GM18498 (cell line): ENCODE measurements around the gene ARL13A.
A peak's percentile ranks its signal among the peaks of the same experiment; 100 is the strongest.
"Not testable (repeated sequence)": the region's sequence is repeated elsewhere in the genome, so short reads cannot be mapped to it uniquely, and the experiment has no call there.

Source experiments
- ATAC-seq: cut with Tn5 transposase; IDR thresholded peaks from one replicate; pipeline ENCODE4 v1.9.1; 2021; ENCODE audit warnings: mild to moderate bottlenecking, moderate library complexity; ENCODE audit not compliant: unreplicated experiment

Gene ARL13A

GRCh38 chrX:100969408-100969807 is at the start of gene ARL13A:
ARL13A (plus strand) TSS chrX:100969708; CDS start chrX:100973690, 3,982 bp downstream.
- no peak for ATAC-seq

- ATAC-seq = no peak
Observed at GRCh38 chrX:100924375-100924774, 45.1 kb upstream of the ARL13A start.

DNA sequence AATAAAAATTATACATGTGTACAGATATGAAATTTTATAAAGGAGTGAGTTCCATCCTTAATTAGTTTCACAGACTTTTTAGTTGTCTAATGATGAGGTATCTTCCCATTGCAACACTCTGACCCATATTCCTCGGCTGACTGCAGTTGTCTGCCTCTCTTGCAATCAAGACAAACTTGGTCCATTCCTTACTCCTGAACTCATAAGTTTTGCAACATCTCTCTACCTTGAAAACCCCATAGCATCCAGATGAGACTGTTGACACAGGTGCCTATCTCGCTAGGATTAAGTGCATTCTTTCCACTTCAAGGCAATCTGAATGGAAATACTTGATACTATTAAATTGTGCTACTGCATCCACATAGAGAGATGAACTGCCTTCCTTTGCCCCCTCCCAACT is 43.1 kb upstream of the ARL13A start:
- no peak for ATAC-seq

DNA sequence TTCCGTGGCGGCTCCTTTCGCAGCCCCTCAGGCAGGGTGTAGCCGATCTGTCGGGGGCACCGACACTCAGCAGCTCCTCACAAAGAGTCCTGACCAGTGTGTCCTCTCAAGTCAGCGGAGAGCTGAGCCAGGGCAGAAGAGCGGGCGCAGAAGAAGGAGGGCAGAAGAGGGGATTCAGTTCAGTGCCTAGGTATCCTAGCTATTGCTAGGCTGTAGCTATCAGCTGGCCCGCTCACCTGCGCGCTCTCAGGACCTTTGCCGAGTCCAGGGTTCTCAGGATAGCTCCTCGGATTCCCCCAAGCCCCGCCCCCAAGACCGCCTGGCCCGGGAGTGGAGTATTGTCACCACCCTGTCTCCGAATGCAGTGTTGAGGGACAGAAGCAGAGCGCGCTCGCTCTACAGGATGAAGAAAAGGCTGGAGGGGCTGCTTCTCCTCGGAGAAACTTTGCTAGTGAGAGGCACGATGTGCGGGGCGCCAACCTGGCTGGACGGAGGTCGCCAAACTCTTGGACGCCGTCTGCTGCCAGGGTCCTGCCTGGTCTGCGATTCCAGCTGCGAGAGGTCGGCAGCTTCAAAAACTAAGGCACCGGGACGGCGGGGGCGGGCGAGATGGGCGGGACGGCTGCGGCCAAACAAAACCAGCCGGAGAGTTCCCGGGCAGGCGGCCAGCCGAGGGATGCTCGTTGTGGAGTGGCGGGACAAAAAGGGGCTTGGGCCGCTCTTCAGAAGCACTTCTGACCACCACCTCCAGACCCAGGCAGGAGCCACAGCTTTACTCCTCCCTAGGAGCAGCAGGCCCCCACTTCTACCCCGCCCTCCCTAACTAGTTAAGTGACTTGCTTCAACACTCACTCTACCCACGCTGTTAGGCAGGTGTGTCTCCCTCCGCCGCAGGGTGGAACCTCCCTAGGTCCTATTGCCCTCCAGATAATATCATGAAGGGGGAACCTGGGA is 40.6 kb upstream of the ARL13A start, which contains the start of gene XKRX:
TSS of gene XKRX (minus strand) at position 258 of the 954 bp plus-strand sequence. CDS start 613 bp downstream, outside the sequence.
- peak; percentile 74 for ATAC-seq

- peak; percentile 65 for ATAC-seq
Observed at GRCh38 chrX:100931218-100931924, 38.1 kb upstream of the ARL13A start.

DNA sequence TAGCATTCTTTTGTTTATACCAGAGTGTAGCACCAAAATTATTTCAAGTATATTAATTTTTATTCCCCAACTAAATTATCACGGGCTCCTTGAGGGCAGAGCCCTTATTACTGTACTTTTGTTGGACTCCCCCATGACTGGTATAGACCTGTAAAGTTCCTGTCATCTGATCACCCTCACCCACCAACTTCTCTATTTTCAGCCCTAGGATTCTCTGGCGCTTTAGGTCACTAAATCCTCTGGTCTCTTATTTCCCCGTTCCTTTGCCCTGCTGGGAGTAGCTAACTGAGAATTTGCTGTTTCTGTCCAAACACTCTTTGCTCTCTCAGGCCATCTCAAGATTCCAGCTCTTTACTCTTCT is 37.6 kb upstream of the ARL13A start:
- ATAC-seq = peak; percentile 26

- ATAC-seq = no peak
Observed at GRCh38 chrX:100935767-100936166, 33.7 kb upstream of the ARL13A start.

DNA sequence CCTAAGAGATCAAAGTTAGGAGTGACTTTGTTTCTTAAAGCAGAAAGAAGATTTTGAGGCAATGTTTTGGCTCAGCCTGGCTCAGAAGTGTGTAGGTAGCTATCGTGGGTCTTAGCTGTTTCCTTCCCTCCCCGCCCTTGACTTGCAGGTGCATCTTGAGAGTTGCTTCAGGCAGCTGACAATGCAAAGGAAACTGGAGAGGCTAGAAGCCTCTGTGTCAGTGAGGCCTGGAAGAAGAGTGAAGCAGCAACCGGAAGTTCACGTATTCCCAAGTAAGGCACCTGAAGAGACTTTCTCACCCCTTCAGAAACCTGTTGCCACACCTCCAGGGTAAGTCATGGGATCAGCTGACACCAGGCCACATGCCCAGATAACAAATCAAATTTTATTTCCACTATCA is 30.2 kb upstream of the ARL13A start:
- no peak for ATAC-seq

DNA sequence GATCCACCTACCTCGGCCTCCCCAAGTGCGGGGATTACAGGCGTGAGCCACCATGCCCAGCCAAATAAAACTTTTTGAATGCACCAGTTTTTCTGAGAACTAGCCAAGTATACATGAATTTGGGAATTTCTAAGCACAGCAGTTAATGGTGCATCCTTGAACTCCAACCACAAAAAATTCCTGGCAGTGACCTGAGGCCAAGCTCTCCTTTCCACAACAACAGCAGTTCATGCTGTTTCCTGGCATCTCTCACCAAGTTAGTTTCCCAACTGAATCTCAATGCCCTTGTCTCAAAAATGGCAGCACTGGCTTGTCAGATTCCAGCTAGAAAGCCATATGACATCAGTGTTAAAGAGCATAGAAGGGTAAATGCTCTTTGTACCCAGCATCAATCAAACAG is 24.9 kb upstream of the ARL13A start:
- no peak for ATAC-seq

- ATAC-seq = no peak
Observed at GRCh38 chrX:100946299-100946927, 23.1 kb upstream of the ARL13A start.

DNA sequence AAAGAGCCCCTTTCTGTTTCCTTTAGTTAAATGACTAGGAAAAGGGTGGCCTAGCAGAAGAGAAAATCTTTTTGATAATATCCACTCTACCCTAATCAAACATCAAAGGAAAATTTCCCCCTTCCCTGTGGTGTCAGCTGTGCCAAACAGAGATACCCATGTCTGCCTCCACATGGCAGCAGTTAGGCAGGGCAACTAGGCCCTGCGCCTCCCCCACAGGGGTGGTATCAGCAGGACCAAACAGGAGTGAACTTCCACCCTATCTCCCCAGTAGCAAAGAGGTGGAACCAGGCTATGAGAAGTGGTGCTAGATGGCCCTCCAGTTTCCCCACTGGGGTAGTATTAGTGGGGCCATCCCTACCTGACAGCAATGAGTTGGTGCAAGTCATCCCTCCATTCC is 21.0 kb upstream of the ARL13A start:
- no peak for ATAC-seq

- ATAC-seq = no peak
Observed at GRCh38 chrX:100962811-100963210, 6.7 kb upstream of the ARL13A start.

GRCh38 chrX:100964362-100964761 is 5.1 kb upstream of the ARL13A start:
- no peak for ATAC-seq

DNA sequence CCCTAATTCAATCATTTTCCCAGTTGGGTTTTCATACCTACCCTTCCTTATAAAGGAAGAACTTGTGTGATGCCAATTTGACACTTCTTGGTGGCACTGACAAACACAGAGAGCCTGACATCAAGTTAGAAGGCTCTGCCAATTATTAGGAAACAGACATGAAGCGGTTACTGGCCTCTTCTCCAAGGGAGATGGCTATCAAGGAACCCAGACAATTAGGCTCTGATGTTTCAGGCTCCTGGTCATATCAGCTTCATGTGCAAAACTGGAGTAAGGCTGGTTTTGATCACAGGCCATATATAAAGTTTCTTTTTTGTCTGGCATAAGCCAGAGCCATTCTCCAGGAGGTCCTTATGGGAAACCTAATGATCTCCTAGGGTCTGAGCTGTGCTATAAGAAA is 428 bp downstream of the ARL13A start:
- no peak for ATAC-seq

- ATAC-seq = no peak
Observed at GRCh38 chrX:100973411-100973810, 3.9 kb downstream of the ARL13A start.

DNA sequence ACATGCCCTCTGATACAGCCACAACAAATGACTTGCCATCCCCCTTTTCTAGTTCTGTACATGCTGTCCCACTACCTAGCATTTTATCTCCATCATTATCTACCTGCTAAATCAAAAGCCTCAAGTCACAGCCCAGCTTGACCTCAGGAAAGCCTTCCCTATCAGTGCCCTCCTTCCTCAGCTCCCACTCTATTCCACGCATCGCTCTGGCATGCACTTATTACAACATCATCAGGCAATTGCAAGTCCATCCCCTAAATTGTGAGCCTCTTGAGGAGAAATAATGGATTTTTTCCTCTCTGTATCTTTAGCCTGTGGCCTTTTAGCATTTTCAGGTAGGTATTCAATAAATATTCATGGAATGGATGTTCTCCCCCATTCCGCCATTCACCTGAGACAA is 5.7 kb downstream of the ARL13A start:
- no peak for ATAC-seq

DNA sequence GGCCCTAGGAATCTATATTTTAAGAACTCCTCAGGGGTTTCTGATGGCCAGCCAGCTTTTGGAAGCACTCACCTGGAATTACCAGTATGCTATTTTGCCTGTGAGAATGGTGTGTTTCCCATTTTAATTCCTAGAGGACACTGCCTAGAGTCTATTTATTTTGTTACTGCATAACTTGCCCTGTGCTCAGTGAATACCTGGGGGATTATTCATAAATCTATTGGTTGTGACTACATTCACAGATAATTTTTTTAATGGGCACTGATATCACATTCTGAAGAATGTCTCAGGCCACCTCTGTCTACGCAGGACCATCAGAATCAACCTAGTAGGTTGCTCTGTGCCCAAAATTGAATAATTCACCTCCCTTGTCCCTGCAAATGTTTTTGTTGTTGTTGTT is 6.7 kb downstream of the ARL13A start:
- ATAC-seq = no peak

DNA sequence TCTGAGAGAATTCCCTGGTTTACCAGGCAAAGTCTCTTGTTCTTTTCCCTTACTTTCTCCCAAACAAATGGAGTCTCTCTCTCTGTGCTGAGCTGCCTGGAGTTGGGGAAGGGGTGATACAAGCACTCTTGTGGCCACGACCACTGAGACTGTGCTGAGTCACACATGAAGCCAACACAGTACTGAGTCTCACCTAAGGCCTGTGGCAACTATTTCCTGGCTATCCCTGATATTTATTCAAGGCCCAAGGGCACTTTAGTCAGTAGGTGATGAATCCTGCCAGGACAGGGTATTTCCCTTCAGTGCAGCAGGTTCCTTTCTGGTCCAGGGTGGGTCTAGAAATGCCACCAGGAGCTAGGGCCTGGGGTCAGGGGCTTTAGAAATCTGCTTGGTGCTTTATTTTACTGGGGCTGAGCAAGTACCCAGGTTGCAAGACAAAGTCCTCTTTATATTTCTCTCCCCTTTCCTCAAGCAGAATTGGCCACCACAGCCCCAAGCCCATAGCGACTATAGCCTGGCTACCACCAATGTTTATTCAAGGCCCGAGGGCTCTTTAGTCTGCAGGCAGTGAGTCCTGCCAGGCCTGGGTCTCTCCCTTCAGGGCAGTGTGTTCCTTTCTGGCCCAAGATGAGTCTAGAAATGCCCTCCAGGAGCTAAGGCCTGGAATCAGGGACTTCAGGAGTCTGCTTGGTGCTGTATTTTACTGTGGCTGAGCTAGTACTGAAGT is 10.5 kb downstream of the ARL13A start:
- no peak for ATAC-seq

- no peak for ATAC-seq
Observed at GRCh38 chrX:100980608-100981497, 11.3 kb downstream of the ARL13A start.

DNA sequence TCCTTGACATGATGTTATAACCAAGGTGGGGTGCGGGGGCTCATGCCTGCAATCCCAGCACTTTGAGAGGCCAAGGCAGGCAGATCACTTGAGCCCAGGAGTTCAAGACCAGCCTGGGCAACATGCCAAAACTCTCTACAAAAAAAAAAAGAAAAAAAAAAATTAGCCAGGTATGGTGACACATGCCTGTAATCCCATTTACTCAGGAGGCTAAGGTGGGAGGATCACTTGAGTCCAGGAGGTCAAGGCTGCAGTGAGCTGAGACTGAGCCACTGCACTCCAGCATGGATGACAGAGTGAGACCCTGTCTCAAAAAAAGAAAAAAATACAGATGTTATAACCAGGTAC is 12.0 kb downstream of the ARL13A start:
- ATAC-seq = not testable (repeated sequence)
